PC-3 (cell line): ENCODE measurements around the gene PTPRE.

ENCODE experiments used
- CTCF ChIP-seq: fragments of 300-600 bp; sonication (generic); conservative IDR thresholded peaks from 2 replicates; pipeline ENCODE4 v1.5.1; 2017; ENCODE audit warnings: antibody characterized with exemption, low read depth, mild to moderate bottlenecking, low read length
- EZH2 ChIP-seq: fragments of 300-600 bp; sonication (generic); IDR thresholded peaks from one replicate; pipeline ENCODE4 v1.6.1; 2017; ENCODE audit warnings: antibody characterized with exemption, mild to moderate bottlenecking, low read length; ENCODE audit not compliant: unreplicated experiment

- TF ChIP-seq CTCF (no peak), EZH2 (no peak)
Measured at GRCh38 chr10:127873901-127874470, 32.9 kb upstream of the PTPRE start.
